LNCAP (cell line): ENCODE measurements around the gene DAPK2.

Experiments
- CTCF ChIP-seq: fragments of 450-650 bp; IDR thresholded peaks from 2 replicates; pipeline ENCODE4 v1.5.1; 2017; ENCODE audit warnings: mild to moderate bottlenecking

The DAPK2 gene

GRCh38 chr15:63915209-63915872, 130.9 kb downstream of the DAPK2 start:
- no peak for TF ChIP-seq CTCF

DNA sequence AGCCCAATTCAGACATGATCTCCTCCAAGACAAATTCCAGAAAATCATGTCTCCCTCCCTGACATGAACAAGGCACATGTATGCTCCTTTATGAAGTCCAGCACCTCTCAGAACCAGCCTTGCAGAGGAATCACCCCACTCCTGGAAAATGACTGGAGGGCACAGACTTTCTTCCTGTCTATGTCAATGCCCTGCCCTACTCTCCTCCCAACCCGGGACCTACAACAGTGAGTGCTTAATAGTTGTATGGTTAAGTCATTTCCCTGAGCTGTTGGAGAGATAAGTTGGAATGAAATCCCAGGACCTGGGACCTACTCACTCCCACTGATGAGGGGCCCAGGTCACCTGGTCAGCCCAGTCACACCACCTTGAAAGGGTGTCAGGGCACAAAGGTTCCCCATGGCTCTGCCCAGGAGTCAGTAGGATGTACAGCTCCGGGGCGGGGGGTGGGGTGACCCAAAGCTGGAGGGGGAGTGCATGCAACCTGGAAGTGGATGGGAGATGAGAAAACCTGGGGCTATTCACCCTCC, 132.4 kb downstream of the DAPK2 start:
- no peak for TF ChIP-seq CTCF

GRCh38 chr15:63913336-63913735, 132.9 kb downstream of the DAPK2 start:
- no peak for TF ChIP-seq CTCF

DNA sequence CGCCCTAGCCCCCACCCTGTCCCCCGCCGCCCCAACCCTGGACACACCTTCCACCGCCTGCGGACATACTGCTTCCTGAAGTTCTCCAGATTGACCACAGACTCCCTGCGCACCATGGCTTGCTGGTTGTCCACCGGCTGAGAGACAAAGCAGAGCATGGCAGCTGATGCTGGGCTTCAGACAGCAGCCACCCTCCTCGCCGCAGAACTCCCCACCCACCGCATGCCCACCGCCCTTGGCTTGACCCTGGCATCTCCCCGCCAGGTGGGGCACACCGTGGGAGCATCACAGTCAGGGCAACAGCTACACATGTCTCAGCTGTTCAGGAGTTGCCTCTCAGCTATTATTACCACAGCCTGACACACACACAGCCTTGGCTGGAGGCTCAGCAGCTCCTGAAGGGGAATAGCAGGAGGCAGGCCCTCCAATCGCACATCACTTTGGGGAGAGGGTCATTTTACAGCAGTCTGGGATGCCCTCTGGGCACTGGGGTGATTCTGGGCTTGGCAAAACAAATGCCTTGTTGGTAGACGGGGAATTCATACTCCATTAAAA, 134.1 kb downstream of the DAPK2 start:
- TF ChIP-seq CTCF, result no peak

- no peak for TF ChIP-seq CTCF
Observed at GRCh38 chr15:63911160-63911559, 135.1 kb downstream of the DAPK2 start.

DNA sequence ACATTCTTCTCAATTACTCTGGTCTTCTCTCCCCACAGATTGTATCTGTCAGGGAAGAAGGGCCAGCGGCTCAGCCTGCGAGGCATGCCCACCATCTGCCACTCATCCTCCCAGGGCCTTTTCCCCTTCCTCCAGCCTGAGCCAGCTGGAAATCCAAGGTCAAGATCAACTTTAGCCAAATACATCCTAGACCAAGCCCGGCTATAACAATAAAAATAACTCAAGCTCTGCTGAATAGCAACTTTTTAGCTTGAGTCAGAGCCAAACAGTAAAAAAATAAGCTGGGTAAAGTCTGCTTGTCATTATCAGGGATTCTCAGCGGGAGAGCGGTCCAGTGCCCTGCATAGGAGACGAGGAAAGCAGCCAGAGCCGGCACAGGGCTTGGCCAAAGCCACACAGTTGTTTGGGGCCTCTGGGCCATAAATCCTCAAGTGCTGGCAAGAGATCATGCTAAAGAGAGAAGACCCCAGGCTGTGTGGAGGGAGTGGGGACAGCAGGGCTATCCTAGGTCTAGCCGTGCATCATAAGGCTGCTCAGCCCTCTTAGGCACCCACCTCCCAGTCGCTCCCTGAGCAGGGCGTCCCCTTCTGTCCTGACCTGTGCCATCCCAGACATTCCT, 136.4 kb downstream of the DAPK2 start:
- no peak for TF ChIP-seq CTCF

DNA sequence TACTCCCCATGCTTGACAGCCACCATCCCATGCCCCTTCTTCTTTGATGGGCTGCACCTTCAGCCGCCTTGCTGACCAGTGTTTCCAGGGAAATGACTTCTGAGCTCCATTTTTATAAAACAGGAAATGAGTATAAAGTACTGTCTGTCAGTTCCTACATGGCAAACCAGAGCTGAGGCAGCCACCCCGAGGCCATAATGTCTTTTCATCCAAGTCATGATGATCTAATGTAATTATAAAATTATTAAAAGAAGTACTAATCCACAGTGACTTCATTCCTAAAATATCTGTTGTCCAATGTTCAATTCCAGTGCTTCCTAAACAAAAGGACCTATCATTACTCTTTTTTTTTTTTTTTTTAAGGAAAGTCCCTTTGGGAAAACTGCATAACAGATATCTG, 137.3 kb downstream of the DAPK2 start:
- no peak for TF ChIP-seq CTCF
